Limb (tissue), 2 donors: Measurements from ENCODE around the gene TOB2.

ENCODE experiments used
- DNase-seq, 2 donors: peaks; one replicate each; pipeline ENCODE4 v3.0.0-alpha.2; 2016; ENCODE audit errors: extremely low spot score in 2 of 2

The TOB2 gene, protein sequence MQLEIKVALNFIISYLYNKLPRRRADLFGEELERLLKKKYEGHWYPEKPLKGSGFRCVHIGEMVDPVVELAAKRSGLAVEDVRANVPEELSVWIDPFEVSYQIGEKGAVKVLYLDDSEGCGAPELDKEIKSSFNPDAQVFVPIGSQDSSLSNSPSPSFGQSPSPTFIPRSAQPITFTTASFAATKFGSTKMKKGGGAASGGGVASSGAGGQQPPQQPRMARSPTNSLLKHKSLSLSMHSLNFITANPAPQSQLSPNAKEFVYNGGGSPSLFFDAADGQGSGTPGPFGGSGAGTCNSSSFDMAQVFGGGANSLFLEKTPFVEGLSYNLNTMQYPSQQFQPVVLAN

DNA sequence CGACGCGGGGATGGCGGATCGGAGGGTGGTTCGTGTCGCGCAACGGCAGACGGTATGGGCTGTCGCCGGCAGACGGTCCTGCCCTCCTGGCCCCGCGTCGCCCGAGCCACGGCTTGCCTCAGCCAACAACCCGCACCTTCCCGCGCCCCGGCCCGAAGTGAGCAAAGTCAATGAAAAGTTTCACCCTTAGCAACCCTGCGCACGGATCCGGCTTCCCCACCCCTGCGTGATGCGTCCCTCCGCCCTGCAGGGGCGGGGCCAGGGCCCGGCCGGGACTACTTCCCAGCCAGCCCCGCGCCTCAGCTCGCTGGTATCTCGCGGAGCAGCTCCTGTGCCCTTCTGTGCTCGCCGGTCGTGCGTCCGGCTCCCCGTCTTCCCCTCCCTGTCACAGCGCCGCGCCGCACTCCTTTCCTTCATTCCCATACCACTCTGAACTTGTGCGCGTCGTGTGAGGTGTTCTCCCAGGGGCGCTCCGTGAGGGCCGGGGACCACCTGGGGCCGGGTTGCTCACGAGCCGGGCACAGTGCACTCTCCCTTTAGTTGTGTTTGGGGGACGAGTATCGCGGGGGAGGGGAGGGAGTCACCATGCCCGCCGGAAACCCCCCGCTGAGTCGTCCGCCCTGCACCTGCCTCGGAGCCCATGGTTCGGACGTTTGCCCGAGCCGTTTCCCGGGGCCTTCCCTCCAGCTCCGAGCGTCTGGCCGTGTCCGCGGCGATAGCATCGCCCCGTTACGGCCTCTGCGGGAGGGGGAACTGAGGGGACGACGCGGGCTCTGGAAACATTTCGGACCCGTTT is at the start of gene TOB2:
TSS of gene TOB2 (minus strand) at position 163 of the 796 bp plus-strand sequence. CDS start 9,456 bp downstream, outside the sequence.
- peak; percentile 93 to 97 for DNase-seq

DNA sequence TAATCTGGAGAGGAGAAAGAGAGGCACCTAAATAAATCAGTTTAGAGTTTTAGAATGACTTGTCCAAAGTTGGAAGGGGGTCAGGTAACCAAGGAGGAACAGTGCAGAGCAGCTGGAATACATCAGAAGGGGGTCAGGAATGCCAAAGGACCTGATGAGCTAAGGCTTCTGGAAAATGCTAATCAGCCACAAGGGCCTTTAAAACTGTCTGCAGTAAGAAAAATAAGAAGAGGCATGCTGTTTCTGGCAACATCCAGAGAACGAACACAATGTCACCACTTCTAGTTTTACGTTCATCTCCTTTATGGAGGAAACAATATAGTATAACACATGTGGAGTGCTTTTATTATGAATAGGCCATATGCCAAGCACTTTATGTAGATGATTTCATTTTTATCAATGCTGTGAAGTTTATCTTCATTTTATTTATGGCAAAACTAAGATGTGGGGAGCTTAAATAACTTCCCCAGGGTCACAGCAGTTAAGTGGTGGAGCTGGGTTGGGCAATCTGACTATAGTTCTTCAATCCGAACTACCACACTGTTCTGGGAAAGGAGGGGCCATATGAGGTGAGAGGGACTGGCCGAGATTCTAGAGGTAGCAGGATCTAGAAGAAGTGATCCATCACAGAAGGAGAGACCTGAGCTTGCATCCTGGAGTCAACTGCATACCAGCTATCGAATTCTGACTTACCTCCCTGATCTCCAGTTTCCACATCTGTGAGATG is 44.9 kb upstream of the TOB2 start:
- peak in 1 of 2 donors; percentile 63 for DNase-seq

DNA sequence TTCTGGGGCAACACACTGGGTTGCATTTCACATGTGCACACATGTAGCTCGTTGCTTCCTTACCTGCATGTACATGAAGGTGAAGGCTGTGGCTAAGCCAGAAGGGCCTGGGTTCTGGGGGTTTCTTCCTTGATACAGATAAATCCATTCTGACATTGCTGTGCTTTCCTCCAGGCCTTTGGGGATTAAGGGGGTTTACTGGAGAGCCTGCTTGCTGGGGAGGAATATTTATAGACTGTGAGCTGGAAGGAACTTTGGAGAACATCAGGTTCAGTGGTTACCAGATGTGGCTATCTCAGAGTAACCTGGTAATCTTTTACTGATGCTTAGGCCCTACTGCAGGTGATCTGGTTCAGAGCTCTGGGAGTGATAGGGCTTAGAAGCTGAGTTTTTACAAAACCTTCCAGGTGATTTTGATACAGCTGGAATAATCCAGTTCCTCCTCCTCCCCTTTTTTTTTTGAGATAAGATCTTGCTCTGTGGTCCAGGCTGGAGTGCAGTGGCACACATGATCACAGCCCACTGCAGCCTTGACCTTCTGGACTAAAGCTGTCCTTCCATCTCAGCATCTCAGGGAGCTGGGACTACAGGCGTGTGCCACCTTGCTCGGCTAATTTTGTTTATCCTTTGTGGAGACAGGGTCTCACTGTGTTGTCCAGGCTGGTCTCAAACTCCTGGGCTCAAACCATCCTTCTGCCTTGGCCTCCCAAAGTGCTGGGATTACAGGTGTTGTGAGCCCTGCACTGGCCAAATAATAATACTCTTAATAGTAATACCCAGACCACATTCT is 42.2 kb upstream of the TOB2 start:
- no peak for DNase-seq

DNA sequence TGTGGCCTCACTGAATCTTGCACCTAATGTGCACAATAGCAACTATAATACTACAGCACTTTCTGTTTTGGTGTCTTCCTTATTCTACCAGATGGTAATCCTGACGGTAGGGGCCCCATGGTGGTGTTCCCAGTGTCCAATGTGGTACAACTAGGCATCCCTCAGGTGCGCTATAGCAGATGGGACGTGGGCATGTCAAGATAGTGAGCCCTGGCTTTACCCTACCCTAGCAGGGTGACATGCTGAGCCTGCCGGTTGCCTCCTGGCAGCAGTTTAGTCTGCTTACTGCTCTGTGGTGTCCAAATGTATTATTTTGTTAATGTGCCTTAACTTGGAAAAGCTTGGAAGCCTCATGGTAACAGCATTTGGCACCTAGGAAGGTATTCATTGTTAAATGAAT is 41.5 kb upstream of the TOB2 start:
- no peak for DNase-seq

DNA sequence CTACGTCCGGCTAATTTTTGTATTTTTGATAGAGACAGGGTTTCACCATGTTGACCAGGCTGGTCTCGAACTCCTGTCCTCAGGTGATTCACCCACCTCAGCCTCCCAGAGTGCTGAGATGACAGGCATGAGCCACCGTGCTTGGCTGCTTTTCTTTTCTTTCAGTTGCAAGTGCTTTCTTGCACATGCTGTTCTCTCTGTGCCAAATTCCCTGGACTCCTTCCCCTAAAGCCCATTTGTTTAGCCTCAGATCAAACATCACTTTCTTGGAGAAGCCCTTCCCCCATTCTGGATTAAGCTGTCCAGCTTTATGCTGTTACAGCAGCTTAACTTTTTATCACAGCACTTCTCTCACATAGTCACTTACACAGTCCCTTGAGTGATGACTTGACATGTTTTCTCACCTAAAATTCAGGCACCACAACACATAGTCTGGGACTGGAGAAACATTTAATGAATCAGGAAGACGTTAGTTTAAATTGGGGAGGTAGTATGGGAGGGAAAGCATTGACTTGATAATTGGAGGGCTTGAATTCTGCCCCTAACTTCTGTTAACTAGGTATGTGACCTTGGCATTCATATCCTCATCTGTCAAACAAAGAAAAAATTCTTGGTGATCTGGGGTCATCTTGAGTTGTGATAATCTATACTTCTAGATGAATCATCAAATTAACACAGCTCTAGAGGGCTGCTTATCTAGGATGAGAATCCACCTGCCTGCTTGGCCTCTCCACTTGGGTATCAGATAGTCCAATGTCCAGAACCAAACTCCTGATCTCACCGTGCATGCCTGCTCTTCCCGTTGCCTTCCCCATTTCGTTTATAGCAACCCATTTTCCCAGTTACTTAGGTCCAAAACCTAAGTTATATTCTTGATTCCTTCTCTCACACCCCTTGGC is 40.7 kb upstream of the TOB2 start:
- DNase-seq, result no peak

DNA sequence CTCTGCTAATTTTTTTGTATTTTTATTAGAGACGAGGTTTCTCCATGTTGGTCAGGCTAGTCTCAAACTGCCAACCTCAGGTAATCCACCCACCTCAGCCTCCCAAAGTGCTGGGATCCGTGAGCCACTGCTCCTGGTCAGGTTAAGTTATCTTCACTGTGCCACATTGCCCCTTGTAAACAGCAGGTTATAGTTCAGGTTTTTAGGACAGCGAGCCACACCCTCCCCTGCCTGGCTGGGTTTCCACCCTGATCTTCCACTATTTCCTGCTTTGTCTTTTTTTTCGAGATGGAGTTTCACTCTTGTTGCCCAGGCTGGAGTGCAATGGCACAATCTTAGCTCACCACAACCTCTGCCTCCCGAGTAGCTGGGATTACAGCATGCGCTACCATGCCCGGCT is 38.4 kb upstream of the TOB2 start:
- no peak for DNase-seq

DNA sequence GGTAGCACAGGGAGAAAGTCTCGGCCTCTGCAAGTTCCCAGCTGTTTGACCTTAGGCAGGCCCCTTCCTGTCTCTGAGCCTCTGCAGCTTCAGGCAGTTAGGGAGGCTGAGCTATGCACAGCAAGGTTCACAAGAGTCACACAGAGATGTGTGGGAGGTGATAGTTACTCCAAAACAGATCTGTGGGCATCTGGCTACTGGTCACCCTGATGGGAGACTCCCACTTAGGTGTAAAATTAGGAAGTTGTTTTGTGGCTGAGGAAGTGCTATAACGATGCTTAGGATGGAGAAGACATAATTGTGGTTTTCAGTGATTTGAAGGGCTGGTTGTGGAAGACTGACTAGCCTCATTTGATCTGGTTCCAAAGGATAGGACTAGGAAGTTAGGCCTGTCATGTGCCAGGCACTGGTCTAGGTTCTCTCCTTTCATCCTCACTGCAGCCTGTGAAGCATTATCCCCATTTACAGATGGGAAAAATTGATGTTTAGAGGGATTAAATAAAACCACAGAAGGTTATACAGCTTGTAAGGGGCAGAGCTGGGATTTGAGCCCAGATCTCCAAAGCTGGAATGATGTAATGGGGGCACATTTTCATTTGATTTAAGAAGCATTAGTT is 35.8 kb upstream of the TOB2 start:
- no peak for DNase-seq

DNA sequence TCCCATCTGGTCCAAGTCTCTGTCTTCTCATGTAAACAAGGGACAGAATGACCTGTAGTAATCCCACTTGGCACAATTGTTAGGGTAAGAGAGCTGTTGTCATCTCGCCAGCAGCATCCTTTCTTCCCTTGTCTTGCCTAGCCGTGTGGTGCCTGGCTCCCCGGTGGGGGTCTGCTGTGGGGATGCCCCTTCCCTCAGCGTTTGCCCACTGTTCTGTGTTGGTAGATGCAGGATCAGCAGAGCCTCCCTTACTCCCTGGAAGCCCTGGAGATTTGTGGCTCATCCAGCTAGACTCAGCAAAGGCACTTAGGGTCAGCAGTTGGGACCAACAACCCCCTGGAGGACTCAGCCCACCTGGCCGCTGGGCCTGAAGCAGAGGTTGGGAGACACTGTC is 35.3 kb upstream of the TOB2 start:
- no peak for DNase-seq

DNA sequence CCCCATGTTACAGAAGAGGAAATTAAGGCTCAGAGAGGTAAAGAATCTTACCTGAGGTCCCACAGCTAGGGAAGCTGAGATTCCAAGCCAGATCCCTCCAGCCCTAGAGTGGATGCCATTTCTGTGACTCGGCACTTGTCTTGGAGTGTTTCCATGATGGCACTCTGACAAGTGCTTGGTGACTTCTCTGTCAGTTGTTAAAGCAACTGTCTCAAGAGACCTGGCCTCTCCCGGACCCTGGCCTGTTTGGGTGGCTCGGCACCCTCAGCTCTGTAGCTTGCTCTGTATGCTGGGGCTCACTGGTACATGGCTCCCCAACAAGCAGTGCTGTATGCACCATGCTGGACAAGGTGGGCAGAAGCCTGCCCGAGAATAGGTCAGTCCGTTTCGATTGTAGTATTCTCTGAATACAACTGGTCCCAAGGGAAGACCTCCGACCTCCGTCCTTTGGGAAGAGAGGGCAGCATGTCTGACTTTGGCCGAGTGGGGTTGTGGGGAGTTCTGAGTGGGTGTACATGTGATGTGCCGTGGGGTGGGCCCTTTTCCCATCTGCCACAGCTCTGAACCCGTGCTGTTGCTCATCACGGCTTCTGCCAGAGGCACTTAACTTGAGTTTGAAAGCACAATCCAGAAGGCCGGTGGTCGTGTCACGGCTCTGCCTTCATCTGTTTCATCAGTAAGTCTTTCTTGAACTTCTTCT is 34.7 kb upstream of the TOB2 start:
- no peak for DNase-seq

DNA sequence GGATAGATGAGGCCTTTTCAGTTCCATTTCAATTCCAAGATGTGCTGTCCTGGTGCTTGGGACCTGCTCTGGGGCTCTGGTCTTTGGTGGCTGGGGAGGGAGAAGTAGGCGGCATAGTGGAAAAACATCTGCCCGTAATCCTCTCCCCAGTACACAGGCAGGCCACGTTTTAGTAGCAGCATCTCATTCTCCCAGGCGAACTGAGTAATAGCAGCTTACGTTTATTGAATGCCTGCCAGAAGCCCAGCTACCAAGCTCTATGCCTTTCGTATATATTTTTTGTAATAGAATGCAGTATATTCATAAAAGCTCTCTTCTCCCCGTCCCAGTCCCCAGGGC is 33.8 kb upstream of the TOB2 start:
- no peak for DNase-seq

DNA sequence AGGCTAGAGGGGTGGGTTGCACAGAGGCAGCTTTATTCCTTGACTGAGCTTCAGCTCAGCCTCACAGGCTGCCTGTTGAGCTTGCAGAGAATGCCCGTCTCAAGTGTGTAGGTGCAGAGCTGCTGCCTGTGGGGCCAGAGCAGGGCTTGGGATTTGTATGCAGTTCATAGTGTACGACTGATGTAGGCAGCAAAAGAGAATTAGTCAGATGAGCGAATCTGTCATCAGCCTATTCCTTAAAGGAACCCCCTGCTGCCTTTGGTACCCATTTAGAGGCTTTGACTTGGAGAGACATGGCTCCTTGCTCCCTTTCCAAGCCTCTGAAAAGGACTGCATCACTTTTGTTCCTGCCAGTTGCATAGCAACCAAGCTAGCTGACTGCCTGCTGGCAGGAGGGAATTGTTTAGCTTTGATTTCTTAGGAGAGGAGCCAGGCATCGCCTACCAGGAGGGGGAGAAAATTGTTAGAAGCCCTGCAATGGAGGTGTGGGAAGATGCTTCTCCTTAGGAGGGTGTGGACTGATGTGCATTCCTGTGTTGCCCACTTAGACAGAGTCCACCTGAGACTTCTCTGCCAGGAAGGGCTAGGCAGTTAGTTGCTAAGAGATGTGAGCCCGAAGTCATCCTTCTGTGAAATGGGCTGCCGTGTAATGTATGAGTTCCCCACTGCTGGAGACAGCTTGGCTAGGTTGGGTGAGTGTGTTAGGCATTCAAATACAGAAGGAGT is 33.2 kb upstream of the TOB2 start:
- DNase-seq, result peak in 1 of 2 donors; percentile 47

DNA sequence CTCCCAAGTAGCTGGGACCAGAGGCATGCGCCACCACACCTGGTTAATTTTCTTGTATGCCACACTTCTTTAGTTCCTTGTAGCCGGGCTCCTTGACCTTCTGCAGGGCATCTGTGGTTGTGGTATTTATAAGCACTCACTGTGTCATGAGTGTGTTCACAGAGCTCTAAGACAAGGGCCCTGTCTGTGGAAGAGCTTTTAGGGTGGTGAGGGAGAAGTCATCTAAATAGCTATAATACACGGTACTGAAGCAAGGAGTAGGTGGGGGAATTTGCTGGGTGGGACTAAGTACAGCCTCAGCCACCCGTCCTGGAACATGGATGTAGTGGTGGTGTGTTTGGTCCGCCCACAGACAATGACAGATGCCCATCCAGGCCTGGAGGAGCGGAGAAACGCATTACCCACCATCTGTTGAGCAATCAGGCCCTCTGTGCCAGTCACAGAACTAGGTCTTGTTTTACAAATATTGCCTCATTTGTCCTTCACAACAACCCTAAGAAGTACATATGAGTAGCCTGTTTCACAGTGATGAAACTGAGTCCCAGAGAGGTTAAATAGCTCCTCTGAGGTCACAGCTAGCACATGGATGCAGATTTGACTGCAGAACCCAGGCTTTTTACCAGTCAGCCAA is 32.4 kb upstream of the TOB2 start:
- no peak for DNase-seq

DNA sequence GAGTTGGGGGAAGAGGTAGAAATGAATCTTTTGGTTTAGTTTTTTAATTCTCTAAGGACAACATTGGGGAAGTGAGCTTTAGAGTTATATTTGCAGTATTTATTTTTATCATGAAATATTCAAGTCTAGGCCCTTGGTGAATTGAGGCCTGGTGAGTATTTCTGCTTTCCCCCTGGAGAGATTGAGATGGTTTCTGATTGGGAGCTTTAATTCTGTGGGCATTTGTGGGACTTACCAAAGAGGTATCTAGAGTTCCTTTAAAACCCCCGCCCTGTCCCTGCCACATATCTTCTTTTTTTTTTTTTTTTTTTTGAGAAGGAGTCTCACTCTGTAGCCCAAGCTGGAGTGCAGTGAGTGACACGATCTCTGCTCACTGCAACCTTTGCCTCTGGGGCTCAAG is 31.9 kb upstream of the TOB2 start:
- no peak for DNase-seq

DNA sequence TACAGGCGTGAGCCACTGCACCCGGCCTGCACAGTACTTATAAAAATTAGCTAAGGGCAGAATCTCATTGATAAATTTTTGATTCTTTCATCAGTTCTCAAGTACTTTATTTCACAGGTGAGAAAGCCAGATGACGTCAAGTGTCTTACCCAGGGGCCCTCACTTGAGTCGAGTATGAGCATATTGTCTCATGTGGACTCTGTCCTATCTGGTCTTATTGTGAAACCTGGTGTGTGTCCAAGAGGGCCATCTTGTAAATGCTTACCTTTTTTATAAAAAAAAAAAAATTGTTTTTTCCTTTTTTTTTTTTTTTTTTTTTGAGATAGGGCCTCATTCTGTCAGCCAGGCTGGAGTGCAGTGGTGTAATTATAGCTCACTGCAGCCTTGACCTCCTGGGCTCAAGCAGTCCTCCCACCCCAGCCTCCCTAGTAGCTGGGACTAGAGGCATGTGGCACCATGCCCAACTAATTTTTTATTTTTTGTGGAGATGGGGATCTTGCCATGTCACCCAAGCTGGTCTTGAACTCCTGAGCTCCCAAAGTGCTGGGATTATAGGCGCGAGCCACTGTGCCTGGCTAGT is 28.4 kb upstream of the TOB2 start:
- no peak for DNase-seq

DNA sequence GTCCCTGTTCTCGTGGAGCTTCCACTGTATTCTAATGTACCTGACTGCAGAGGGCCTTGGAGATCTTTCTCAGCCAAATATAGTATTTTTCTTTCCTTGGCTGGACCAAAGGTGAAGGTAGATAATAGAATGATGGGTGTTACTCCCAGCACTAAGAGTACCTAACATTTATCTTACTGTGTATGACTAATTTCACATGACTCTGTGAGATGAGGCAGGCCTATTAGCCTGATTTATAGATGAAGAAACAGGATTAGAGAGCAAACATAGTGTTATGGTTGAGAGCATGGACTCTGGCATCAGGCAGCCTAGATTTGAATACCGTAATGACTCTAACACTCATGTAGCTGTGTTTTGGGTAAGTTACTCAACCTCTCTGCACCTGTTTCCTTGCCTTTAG is 25.0 kb upstream of the TOB2 start:
- DNase-seq, result no peak

DNA sequence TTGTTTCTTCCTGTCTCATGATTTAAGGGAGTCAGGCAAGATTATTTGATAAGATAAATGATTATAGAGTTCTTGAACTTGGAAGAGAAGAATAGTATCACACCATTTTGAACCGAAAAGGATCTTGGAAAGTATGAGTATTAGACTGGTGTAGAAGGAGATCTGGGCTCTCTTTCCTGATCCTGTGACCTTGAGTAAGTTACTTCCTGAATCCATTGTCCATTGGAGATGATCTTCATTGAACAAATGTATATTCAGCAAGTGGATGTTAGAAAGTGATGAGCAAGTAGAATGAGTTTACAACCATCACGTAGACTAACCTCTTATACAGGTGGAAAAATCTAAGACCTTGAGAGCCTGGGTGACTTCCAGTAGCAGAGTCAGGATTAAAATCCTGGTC is 24.3 kb upstream of the TOB2 start:
- DNase-seq, result no peak

DNA sequence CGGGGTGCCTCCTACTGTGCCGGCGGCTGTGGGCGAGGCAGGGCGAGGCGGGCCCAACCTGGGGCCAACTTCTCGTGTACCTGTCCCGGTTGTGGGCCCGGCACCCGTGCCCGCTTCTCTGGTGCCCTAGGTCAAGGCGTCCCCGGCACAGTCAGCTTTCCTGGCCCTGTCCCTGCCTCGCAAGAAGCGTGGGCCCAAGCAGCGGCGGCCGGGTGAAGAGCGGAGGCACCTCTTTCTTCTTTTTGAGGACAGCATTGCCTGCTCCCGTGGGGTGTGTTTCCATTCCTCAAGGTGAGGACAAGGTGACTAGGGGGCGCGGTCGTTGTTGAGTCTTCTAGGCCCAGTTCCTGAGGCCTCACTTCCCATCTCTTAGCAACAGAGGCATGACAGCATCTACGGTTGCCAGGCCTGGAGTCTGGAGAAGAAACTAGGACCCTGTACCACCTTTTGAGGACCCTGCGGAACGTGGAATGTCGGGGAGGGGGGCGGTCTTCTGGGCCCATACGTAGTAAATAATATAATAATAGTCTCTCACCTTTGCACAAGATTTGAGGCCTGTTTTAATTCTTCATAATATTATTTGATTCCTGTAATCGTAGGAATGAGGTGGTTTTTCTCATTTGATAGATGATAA is 22.7 kb upstream of the TOB2 start:
- DNase-seq, result no peak
